Activated T-helper 1 cell treated with anti-CD3 and anti-CD28 coated beads, Interleukin-2, amount 50 U/mL, for 16 hours (primary cell): ENCODE results near the gene ZBTB38.

Experiments
- DNase-seq, 2 donors: peaks; one replicate each; pipeline ENCODE4 v3.0.0-alpha.2; 2020; ENCODE audit warnings: low read depth in 1 of 2, low spot score in 1 of 2

The ZBTB38 gene

DNA sequence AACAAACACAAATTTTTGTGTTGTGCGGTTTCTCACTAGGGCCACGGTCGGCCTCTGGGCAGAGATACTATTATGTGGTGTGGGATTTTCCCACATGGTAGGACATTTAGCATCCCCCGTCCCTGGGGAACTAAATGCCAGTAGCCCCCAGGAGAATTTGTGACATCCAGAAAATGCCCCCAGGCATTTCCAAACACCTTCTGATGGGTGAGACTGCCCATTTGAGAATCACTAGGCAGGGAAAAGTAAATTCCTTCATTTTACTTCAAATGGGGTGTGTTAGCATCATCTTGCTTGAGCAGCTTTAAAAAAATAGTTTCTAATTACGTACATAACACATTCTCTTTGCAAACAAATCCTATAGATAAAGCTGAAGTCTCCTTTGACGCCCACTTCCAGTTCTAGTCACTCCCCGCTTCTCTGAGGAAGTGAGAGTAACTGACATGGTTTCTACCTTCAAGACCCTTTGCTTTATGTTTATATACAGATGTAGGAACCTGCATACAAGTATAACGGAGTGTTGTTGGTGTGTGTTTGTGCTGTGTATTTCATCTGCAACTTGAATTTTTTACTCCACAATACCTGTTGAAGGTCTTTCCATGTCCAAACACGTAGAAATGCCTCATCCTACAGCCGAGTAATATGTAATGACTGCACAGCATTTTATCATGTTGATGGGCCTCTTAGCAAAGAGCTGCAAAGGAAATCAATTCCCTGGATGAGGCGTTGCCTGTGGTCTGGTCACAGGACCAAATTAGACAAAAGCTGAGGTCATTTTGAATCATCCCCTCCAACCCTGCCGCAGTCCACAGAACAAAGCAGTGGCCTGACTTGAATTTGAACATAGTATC lies 31.4 kb upstream of the ZBTB38 start:
- DNase-seq = no peak

DNA sequence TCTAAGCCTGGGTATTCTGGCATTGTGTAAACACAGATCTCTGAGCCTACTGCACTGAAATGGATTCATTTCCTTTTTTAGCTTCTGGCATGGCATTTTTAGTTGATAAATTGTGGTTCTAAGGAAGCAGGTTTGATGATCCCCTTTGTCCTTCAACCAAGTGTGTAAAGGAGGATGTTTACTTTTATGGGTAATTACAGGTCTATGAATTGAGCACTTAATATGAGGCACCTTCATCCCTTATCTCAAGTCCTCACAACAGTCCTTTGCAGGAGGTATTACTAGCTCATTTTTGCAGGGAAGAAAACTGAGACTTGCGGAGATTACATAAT lies 30.8 kb upstream of the ZBTB38 start:
- DNase-seq = no peak

DNA sequence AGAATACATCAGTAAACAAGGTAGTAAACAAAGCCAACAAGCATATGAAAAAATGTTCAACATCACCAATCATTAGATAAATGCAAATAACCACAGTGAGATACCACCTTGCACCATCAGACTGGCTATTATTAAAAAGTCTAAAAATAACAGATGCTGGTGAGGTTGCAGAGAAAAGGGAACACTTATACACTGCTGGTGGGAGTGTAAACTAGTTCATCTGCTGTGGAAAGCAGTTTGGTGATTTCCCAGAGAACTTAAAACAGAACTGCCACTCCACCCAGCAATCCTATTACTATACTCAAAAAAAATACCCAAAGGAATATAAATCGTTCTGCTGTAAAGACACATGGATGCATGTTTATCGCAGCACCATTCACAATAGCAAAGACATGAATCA lies 30.3 kb upstream of the ZBTB38 start:
- no peak for DNase-seq

DNA sequence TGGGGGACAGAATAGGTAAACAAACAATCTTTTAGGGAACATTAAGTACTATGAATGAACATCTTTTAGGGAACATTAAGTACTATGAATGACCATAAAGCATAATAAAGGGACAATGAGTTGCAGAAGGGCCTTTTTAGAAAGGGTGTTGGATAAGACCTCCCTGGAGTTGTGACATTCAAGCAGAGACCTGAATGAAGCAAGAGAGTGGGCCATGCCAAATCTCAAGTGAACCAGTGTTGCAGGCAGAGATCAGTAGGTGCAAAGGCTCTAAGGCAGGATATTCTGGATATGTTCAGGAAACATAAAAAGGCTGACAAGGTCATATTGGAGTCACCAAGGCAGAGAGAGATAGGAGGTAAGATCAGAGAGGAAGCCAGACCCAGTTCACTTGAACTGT lies 29.4 kb upstream of the ZBTB38 start:
- no peak for DNase-seq

DNA sequence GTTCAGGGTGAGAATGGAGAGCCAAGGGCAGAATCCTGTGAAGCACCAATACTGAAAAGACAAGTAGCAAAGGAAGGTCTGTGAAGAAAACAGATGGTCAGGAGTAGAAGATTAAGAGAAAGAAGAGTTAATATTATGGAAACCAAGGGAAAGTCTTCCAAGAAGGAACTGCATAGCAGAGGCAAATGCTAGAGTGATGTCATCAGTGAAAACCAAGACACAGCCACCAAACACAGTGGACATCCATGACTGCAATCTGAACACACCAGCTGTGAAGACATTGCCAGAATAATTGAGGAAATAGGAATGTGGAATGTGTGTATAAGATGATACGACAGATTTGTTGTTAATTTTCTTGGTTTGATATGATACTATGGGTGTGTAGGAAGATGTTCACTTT lies 26.8 kb upstream of the ZBTB38 start:
- DNase-seq = no peak

DNA sequence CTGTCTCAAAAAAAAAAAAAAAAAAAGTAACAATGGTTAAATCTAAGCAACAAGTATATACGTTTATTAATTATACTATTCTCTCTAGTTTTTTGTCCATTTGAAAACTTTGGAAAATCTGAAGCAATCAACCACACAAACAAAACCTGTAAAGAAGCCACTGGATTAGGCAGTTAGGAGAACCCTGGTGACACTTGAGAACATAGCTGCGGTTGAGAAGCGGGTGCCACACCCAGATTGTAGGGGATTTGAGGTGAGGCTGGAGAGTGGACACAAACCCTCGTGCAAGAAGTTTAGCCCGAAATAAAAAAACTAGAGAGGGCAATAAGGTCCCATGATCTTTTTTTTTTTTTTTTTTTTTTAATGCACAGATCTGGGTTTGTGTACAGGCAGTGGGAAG lies 25.9 kb upstream of the ZBTB38 start:
- DNase-seq = no peak

DNA sequence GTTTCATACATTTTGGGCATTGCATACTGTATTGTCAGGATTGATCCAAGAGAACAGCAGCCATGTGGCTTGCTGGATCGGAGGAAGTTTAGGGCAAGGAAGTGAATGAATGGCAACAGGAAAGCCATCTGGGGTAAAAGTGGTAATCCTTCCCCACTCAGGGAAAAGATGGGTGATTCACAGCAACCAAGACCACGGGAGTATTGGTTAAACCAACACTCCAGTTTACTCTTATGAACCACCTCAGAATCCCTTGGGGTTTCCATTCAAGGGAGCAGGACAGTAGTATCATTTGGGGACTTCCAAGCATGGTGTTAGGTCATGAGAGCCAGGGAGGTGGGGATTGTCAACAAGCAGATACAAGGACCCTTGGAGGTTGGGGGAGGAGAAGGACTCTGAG lies 25.2 kb upstream of the ZBTB38 start:
- DNase-seq = no peak

DNA sequence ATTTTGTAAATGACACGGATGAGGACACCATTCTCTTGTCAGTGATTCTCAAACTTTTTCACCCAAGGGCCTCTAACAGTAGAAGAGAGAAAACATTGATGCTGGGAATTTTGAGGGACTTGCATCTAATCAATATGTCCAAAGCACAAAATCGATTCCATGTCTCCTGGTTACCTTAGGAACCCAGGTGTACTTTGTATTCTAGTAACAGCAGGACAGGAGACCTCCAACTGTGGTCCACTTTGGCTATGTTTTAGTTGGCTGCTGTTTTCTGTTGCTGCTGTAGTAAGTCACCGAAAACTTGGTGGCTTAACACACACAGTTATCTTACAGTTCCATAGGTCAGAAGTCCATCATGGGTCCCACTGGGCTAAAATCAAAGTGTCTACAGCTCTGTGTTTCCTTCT lies 24.4 kb upstream of the ZBTB38 start:
- no peak for DNase-seq

DNA sequence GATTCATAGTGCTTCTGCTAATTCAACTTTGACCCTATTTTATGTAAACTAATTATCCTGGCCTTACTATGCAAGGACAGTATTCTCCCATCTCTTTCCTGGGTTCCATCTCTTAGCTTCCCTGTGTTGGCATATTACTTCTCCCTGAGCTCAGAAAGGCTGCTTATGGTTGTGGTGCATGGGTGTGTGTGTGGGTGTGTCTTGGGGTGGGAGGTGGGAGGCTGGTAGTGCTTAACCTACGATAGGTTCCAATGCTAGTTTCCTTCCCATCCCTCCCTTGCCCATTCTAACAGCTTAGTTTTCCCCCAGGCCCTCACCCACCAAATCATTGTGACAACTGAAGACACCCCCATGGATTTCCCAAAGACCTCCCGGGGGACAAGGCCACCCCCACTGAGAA lies 22.8 kb upstream of the ZBTB38 start:
- no peak for DNase-seq

DNA sequence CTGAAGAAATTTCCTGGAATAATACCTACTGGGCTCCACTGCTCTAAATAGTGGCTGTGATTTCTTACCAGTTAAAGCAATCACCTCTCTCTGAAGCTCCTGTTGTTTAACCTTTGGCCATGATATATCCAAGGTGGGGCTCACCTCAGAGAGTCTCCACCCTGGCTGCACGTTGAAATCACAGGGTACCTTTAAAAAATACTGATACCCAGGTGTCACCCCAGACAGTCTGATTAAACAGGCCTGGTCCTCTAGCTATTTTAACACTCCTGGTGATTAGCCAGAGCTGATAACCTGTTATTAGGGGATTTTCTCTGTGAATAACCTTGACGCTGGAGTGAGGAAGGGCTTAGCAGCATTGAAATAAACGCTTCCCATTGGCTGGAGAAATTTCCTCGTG lies 22.3 kb upstream of the ZBTB38 start:
- no peak for DNase-seq

DNA sequence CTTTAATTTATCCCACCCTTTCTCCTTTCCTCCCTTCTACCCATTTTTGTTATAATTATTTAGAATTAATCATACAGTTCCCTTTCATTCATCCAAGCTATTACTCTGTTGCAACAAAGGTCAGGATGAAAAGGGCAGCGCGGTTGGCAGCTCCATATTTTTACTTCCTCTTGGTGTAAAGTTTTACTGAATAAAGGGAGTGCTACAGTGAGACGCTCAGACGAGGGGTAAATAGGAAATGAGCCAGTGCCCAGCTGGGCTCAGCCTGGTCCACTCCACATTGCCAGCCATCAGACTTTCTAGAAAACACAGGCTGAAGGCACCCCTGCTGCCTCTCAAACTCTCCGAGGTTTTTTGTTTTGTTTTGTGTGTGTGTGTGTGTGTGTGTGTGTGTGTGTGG lies 21.9 kb upstream of the ZBTB38 start:
- DNase-seq = no peak

DNA sequence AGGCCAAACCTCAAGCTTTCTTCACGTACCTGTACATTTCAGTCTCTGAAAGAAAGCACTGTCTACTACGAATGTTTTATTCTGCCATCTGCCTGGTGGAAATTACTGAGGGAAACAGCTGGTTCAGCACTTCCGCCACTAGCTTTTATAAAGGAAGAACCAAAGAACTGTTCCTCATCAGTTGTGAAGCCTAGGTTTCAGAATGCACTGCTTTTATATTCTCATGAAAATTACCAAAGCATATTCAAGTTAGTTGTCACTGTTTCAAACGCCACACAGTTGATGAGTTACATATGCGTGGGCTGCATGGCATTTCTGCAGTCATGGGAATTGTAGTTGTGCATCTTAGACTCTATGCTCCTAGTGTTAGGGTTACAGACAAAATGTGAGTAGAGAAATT lies 21.5 kb upstream of the ZBTB38 start:
- DNase-seq = no peak

DNA sequence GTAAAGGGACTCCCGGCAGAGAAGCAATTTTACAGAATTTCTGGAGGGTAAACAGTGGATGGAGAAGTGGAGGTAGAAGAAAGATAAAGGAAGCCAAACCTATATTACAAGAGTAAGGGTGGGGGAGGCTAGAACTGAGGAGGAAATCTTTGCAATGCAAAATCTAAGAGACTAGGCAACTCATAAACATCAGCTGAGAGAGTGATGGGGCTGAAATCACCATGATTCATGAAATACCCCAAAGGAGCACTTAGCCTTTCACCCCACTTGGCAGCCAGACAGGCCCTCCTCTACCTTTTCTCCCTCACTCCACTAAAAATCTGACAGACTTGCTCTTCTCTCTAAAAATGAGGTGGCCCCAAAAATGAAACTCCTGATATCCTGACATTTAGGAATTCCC lies 19.5 kb upstream of the ZBTB38 start:
- no peak for DNase-seq

DNA sequence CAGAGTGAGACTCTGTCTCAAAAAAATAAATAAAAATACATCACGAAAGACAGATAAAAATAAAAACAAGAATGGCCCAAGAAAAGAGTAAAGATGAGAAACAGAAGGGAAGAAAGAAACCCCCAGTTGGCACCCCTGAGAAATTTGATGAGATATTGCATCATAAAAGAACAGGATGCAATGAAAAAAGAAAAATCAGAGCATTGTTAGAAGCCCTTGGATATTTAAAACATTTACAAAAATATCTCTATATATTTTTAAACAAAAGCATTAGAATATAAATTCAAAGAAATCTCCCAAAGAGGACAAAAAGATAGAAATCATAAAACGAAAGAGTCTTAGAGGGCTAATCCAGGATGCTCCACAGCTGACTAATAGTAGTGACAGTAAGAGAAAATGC lies 18.6 kb upstream of the ZBTB38 start:
- DNase-seq = no peak

DNA sequence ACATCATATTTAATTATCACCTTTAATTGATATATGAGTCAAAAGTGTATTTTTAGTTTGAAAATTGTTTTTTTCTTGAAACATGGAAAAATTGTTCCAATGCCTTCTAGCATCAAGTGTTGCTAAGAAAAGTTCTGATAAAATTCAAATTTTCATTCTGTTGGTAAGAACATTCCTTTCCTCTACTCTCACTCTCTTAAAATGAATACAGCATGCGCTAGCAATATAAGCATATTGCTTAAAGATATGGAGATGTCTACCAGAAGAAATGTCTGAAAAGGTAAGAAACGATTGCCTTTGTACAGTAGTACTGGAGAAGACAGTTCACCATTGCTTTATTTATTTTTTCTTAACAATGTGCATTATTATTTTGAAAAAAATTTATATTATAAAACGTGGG lies 17.6 kb upstream of the ZBTB38 start:
- DNase-seq = no peak

DNA sequence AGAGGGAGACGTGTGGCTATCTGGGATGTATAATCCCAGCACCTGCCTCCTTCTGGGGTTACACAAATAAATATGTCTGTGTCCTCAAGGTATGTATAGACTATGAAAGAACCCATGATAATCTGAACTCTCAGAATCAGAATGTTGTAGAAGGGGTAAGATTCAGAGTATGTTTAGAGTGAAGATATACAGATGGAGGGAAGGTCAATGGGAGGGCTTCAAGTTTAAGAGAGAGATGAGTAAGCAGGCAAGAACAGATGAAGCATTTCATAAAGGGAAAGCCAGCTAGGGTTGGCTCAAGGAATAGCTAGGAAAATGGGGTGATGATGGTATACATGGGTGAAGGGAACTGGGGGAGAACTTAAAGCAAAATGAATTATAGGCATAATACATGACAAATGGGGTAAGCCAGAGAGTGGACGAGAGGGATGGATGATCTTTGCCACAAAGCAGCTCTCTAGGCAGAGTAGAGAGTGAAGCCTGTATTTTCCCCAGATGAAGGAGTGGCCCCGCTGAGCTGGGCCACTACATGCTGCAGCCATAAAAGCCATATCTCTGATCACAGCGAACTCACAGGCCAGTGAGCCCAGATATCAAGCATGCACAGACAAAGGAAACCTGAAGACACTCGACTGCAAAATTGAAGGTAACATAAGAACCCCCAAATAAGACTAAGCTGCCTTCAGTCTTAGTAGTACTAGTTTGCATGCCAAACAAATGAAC lies 15.9 kb upstream of the ZBTB38 start:
- DNase-seq = no peak

DNA sequence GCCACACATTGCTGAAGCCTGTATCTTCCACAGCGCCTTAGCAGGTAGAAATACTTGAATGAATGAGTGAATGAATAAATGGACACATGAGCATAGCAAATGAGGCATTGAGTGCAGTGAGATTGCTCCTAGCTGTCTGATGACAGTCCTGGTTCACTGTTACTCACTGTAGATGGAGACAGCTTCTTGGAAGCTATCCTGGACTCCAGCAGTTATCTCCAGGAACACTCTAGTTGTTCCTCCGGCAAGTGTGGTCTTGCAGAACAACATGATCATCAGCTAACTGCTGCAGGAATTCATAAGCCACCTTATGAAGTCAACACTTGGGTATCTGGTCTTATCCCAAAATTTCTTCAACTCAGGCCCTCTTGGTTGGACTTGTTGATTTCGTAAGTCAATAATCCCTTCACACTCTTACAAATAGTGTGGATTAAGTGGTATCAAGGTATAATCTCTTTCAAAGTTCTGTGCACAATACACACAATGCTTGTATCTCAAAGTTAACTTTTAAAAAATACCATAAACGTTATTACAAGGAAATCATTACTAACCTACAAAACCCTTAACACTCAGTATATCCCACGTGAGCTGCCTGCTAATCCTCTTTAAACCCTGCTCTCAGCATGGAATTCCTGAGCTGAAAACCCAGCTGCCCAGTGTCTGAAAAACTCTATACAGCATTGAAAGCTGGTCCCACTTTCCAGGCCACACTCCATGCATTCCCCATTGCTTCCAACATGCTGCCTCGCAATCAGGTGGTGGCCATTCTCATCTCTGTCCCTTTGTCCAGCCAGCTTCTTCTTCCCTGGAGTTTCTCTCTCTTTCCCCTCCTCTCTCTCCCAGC lies 14.4 kb upstream of the ZBTB38 start:
- no peak for DNase-seq

DNA sequence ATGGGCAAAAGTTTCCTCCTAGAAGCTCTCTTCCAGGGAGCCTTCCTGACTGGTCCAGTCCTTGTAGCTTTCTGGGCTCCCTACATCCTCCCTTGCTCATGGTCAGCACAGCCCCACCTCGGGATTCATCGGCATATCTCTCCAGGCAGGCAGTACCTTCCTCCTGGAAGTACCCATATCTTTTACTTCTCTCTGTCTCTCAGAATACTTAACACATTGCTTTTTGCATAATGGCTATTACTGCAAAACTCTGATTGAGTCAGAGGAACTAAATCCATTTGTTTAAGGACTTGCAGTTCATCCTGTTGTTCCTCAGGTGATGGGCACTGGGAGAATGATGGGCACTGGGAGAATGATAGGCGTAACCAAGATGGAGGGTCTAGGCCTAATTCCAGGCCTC lies 13.8 kb upstream of the ZBTB38 start:
- no peak for DNase-seq

DNA sequence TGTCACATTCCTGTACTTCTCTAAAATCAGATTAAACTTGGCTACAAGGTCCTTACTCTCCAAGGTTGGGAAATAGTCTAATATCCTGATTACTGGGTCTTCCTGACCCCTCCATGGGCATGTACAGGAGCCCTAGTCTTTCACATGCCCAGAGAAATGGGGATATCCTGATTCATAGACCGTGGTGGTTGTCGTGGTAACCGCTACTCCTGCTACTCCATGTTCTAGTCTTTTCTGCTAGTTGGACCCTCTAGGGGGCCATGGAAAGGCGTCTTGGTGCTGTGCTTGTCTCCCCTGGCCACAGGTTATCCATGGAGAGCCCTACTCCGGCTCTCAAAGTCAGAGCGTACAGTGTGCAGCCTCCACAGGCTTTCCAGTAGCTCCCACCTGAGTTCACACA lies 13.1 kb upstream of the ZBTB38 start:
- DNase-seq = no peak

DNA sequence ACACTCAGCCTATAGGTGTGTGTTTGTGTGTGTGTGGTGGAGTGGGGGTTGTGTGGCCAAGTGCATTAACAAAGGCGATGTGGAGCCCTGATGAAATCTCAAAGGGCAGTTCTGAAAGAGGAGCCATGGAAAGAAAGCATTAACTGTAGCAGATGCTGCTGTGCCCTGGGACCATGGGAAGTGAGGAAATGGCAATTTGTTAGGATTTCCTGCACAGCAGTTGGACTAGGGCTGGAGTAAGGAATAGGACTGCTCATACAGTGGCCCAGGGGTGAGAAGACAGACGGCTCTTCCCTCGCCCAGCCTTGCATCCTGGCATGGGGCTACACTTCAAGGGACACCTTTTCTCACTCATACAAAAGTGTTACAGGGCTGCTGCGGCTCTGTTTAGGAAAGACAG lies 12.3 kb upstream of the ZBTB38 start:
- no peak for DNase-seq

DNA sequence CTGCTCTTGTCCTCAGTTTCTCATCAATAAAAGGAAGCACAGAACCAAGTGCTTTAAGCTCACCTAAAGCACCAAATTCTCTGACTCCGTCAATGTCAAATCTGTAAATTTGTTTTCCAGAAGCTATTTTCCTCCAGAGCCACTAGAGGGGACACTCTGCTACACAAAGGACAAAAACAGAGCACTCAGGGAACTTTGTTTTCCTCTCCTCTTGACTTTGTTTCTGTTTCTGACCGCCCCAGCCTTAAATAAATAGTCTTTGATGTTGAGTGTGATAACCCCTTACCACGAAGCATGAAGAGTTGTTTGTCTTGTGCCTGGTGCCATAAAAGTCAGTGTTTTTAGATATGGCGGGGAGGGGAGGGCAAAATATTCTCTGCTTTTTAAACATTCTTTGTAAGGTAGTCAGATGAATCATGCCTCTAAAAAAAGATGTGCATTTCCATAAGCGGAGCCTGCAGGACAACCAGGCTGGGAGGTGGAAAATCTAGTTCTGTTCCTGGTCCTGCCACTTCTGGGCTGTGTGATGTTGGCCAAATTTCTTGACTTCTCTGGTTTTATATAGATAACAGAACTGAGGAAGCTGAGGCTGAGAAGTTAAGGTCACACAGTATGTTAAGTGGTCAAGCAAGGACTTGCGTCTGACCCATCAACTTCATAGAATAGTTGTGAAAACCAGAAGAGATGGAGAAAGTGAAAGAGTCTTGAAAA lies 7.3 kb upstream of the ZBTB38 start:
- no peak for DNase-seq
